Common myeloid progenitor, CD34-positive (primary cell): ENCODE measurements around the gene KAZN.

Experiments used
- CTCF ChIA-PET: fragments of 350-600 bp; sonication (Branson Sonifier 250); formaldehyde crosslinking; loops from one replicate; lab custom pipeline; 2021; ENCODE audit warnings: antibody characterized with exemption; lab: Charles Lee
- POLR2A ChIA-PET: fragments of 350-600 bp; sonication (Branson Sonifier 250); formaldehyde crosslinking; loops from one replicate; lab custom pipeline; 2021; ENCODE audit warnings: antibody characterized with exemption; lab: Charles Lee
- DNase-seq, 3 donors: peaks; one replicate each; pipeline versions ENCODE4 v3.0.0 to v3.0.0-alpha.2; 2013
- H3K27ac ChIP-seq, 2 experiments: 1 replicate in 1 of 2; 2 replicates in 1 of 2; pipeline ENCODE4 v1.7.0; 2013; ENCODE audit warnings: inconsistent platforms in 2 of 2, low read length in 2 of 2, mild to moderate bottlenecking in 2 of 2, low read depth in 1 of 2, moderate library complexity in 1 of 2; ENCODE audit not compliant: severe bottlenecking in 2 of 2, insufficient read depth in 1 of 2, poor library complexity in 1 of 2
- H3K27me3 ChIP-seq, 5 experiments: replicated peaks in 2 of 5; 1 replicate in 3 of 5; 2 replicates in 2 of 5; pipeline versions ENCODE4 v1.6.1 to v1.7.0; 2013; ENCODE audit warnings: low read length in 4 of 5, mild to moderate bottlenecking in 2 of 5, moderate library complexity in 2 of 5, inconsistent platforms in 1 of 5; ENCODE audit not compliant: insufficient read depth in 5 of 5, control insufficient read depth in 4 of 5
- H3K36me3 ChIP-seq, 4 experiments: 1 replicate in 2 of 4; 2 replicates in 2 of 4; pipeline versions ENCODE4 v1.6.1 to v1.7.0; 2013; ENCODE audit warnings: low read length in 3 of 4, control low read depth in 1 of 4, mild to moderate bottlenecking in 1 of 4; ENCODE audit not compliant: control insufficient read depth in 4 of 4, insufficient read depth in 4 of 4
- H3K4me1 ChIP-seq, 4 experiments: 1 replicate in 3 of 4; 2 replicates in 1 of 4; pipeline versions ENCODE4 v1.6.1 to v1.7.1; 2013; ENCODE audit warnings: low read length in 3 of 4, mild to moderate bottlenecking in 3 of 4, control low read depth in 1 of 4, inconsistent platforms in 1 of 4, moderate library complexity in 1 of 4; ENCODE audit not compliant: control insufficient read depth in 4 of 4, insufficient read depth in 4 of 4; ENCODE audit errors: control extremely low read depth in 1 of 4
- H3K4me3 ChIP-seq, 7 experiments: 1 replicate in 4 of 7; 2 replicates in 3 of 7; pipeline versions ENCODE4 v1.5.1 to v1.7.0; 2013; ENCODE audit warnings: mild to moderate bottlenecking in 7 of 7, low read length in 6 of 7, moderate library complexity in 6 of 7, inconsistent platforms in 2 of 7, low read depth in 2 of 7, control low read depth in 1 of 7; ENCODE audit not compliant: insufficient read depth in 4 of 7, control insufficient read depth in 1 of 7; ENCODE audit errors: extremely low read depth in 1 of 7
- H3K9me3 ChIP-seq, 5 experiments: 1 replicate in 4 of 5; 2 replicates in 1 of 5; pipeline versions ENCODE4 v1.6.1 to v1.7.1; 2013; ENCODE audit warnings: low read length in 4 of 5, mild to moderate bottlenecking in 2 of 5, inconsistent platforms in 1 of 5, low read depth in 1 of 5, moderate library complexity in 1 of 5; ENCODE audit not compliant: control insufficient read depth in 4 of 5, insufficient read depth in 2 of 5; ENCODE audit errors: control extremely low read depth in 1 of 5
- WGBS: methylation state at CpG from one replicate; pipeline ENCODE4 v1.1.5; 2013; ENCODE audit not compliant: insufficient coverage; 5-methylcytosine and 5-hydroxymethylcytosine counted together

KAZN gene

GRCh38 chr1:14875524-14876509 lies 277.3 kb downstream of the KAZN start:
- Histone ChIP-seq H3K4me3 (no peak overlapping the region), H3K9me3 (no peaks in the 10 kb centered on the region), H3K36me3 (no peaks in the 10 kb centered on the region), H3K27ac (no peak overlapping the region), H3K27me3 (peaks cover 0 to 38% (median 4%) of the 10 kb centered on the region in 5 experiments), H3K4me1 (peaks cover 0 to 5% (median 0%) of the 10 kb centered on the region in 4 experiments)
- WGBS = 43% methylated on average over 8 of the region's 11 CpGs
- ChIA-PET POLR2A (no interaction called here), CTCF (interaction anchor here (1.4 kb wide), 1 partner anchor 24 kb away, joined by 3 read pairs; no protein-coding TSS in a partner anchor)
- DNase-seq = no peak

- H3K9me3 ChIP-seq = peaks cover 0 to 3% (median 0%) of the 10 kb centered on the region in 5 experiments
- peak; percentile 32 to 86 (median 77) for DNase-seq
- H3K27me3 ChIP-seq = peaks cover 0 to 35% (median 4%) of the 10 kb centered on the region in 5 experiments
- no peaks in the 10 kb centered on the region for H3K36me3 ChIP-seq
- no peak overlapping the region for H3K27ac ChIP-seq
- H3K4me3 ChIP-seq = no peak overlapping the region
- ChIA-PET CTCF (interaction anchor here (1.4 kb wide), 1 partner anchor 25 kb away, joined by 3 read pairs; no protein-coding TSS in a partner anchor), POLR2A (no interaction called here)
- peaks cover 0 to 5% (median 0%) of the 10 kb centered on the region in 4 experiments for H3K4me1 ChIP-seq
- 94% methylated on average over 1 of the region's 1 CpG for WGBS
Observed at GRCh38 chr1:14876747-14877146, 278.3 kb downstream of the KAZN start.

GRCh38 chr1:14877224-14877623 lies 278.7 kb downstream of the KAZN start:
- no peak for DNase-seq
- POLR2A ChIA-PET = no interaction called here
- H3K4me3 ChIP-seq = no peak overlapping the region
- CTCF ChIA-PET = interaction anchor here (1.4 kb wide), 1 partner anchor 26 kb away, joined by 3 read pairs; no protein-coding TSS in a partner anchor
- H3K4me1 ChIP-seq = peaks cover 0 to 6% (median 0%) of the 10 kb centered on the region in 4 experiments
- peaks cover 0 to 33% (median 4%) of the 10 kb centered on the region in 5 experiments for H3K27me3 ChIP-seq
- H3K36me3 ChIP-seq = no peaks in the 10 kb centered on the region
- peaks cover 0 to 3% (median 0%) of the 10 kb centered on the region in 5 experiments for H3K9me3 ChIP-seq
- H3K27ac ChIP-seq = no peak overlapping the region
- 100% methylated on average over 1 of the region's 3 CpGs for whole genome bisulfite sequencing

DNA sequence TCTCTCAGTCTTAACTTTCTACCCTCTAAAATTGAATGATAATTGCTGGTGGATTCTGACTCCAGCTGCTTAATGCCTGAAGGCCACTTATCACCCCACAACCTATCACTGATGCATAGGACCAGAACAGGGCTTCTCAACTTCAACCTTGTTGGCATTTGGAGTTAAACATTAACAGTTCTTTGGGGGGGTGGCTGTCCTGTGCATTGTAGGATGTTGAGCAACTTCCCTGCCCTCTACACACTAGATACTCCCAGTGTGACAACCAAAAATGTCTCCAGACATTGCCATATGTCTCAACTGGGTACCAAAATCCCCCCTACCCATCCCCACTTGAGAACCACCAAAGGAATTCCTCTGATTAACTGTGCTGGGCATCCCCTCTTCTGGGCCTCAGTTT lies 279.6 kb downstream of the KAZN start:
- POLR2A ChIA-PET = no interaction called here

GRCh38 chr1:14878951-14879350 lies 280.5 kb downstream of the KAZN start:
- no peak overlapping the region for H3K27ac ChIP-seq
- 100% methylated on average over 2 of the region's 6 CpGs for WGBS
- H3K9me3 ChIP-seq = peaks cover 0 to 3% (median 0%) of the 10 kb centered on the region in 5 experiments
- H3K27me3 ChIP-seq = peaks cover 0 to 21% (median 3%) of the 10 kb centered on the region in 5 experiments
- no peaks in the 10 kb centered on the region for H3K36me3 ChIP-seq
- no peak overlapping the region for H3K4me3 ChIP-seq
- CTCF ChIA-PET = interaction anchor here (1.0 to 1.7 kb wide), 2 partner anchors 29 to 36 kb away, joined by 4 read pairs; no protein-coding TSS in a partner anchor
- DNase-seq = no peak
- POLR2A ChIA-PET = no interaction called here
- peaks cover 0 to 6% (median 0%) of the 10 kb centered on the region in 4 experiments for H3K4me1 ChIP-seq

More for the DNA sequence above, 279.6 kb downstream of the KAZN start:
- no peak for DNase-seq
- Histone ChIP-seq H3K27me3 (peaks cover 0 to 28% (median 4%) of the 10 kb centered on the region in 5 experiments), H3K4me1 (peaks cover 0 to 6% (median 0%) of the 10 kb centered on the region in 4 experiments), H3K36me3 (no peaks in the 10 kb centered on the region), H3K9me3 (peaks cover 0 to 3% (median 0%) of the 10 kb centered on the region in 5 experiments), H3K4me3 (no peak overlapping the region), H3K27ac (no peak overlapping the region)
- CTCF ChIA-PET = no interaction called here

GRCh38 chr1:14880456-14881316 lies 282.2 kb downstream of the KAZN start:
- peaks cover 0 to 12% (median 0%) of the 10 kb centered on the region in 4 experiments for H3K4me1 ChIP-seq
- H3K4me3 ChIP-seq = no peak overlapping the region
- WGBS = 95% methylated on average over 7 of the region's 7 CpGs
- no peaks in the 10 kb centered on the region for H3K36me3 ChIP-seq
- CTCF ChIA-PET = interaction anchor here (1.3 to 1.7 kb wide), 2 partner anchors 30 to 34 kb away, joined by 3 to 4 read pairs; no protein-coding TSS in a partner anchor
- peaks cover 0 to 3% (median 0%) of the 10 kb centered on the region in 5 experiments for H3K9me3 ChIP-seq
- no peak overlapping the region for H3K27ac ChIP-seq
- H3K27me3 ChIP-seq = peaks cover 0 to 8% (median 3%) of the 10 kb centered on the region in 5 experiments
- no peak for DNase-seq
- POLR2A ChIA-PET = no interaction called here
